Gastroesophageal sphincter (tissue), 3 donors: Measurements from ENCODE around the gene STON1.

Experiments used
- CTCF ChIP-seq, 4 experiments: fragments of 200-600 bp in 2 of 4; fragments of 450-650 bp in 2 of 4; sonication (generic) in 1 of 4; IDR thresholded peaks; one replicate each; pipeline ENCODE4 v1.5.1; 2017 to 2019; ENCODE audit warnings: antibody characterized with exemption in 4 of 4, mild to moderate bottlenecking in 2 of 4, moderate library complexity in 2 of 4
- EP300 ChIP-seq: sonication (generic); formaldehyde crosslinking; IDR thresholded peaks from one replicate; pipeline ENCODE4 v1.6.1; 2017; ENCODE audit warnings: antibody characterized with exemption, mild to moderate bottlenecking
- POLR2A ChIP-seq, 2 donors: fragments of 450-650 bp; IDR thresholded peaks; one replicate each; pipeline ENCODE4 v1.6.1; 2017; ENCODE audit warnings: antibody characterized with exemption in 2 of 2, mild to moderate bottlenecking in 2 of 2, moderate library complexity in 1 of 2
- POLR2AphosphoS5 ChIP-seq: sonication (generic); formaldehyde crosslinking; IDR thresholded peaks from one replicate; pipeline ENCODE4 v1.6.1; 2017; ENCODE audit warnings: antibody characterized with exemption

DNA sequence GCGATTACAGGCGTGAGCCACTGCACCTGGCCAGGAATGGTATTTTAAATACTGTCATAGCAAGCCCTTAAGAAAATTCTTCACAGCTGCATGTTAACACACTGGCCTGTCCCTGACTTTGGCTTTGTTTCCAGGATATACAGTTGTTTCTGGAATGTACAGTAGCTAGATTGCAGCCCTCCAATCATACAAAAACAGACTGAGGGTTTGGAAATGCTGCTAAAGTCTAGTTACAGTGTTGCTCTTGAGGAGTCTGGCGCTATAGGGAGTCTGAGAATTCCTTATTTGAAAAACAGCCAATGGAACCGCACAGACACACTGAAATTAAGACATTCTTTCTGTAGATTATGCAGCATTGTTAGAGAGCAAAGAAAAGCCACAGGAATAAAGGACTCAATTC, 37.7 kb downstream of the STON1 start:
- TF ChIP-seq CTCF (IDR thresholded peaks at IDR 0.05) (no peak), POLR2AphosphoS5 (no peak), POLR2A (IDR thresholded peaks at IDR 0.05) (no peak), EP300 (no peak)
